Astrocyte of the cerebellum (primary cell): Measurements from ENCODE around the gene HESX1.

Experiments used
- DNase-seq: peaks from one replicate; pipeline ENCODE4 v3.0.0-alpha.2; 2011; ENCODE audit warnings: low read depth
- H3K4me3 ChIP-seq: 2 replicates; pipeline ENCODE4 v1.5.1; 2011; ENCODE audit warnings: mild to moderate bottlenecking, low read depth, low read length, moderate library complexity
- CTCF ChIP-seq: IDR thresholded peaks from 2 replicates; pipeline ENCODE4 v1.5.1; 2012; ENCODE audit warnings: low read length, low read depth, moderate library complexity, mild to moderate bottlenecking; ENCODE audit errors: missing control alignments
- in situ Hi-C: cut with HindIII; loops from 2 replicates; pipeline ENCODE4 v1.10.0; 2017; ENCODE audit warnings: low sequenced_read_pairs

HESX1 gene

GRCh38 chr3:57150113-57150581, 49.6 kb downstream of the HESX1 start:
- DNase-seq: no peak
- H3K4me3 ChIP-seq: no peak overlapping the region
- in situ Hi-C loops: no loop called here
- TF ChIP-seq CTCF: no peak
